Measurements from ENCODE around the gene GLO1.
"Not testable (repeated sequence)": the region's sequence is repeated elsewhere in the genome, so short reads cannot be mapped to it uniquely, and the experiment has no call there.

- not testable (repeated sequence) for TF ChIP-seq CTCF (conservative IDR thresholded peaks at IDR 0.05; ENCODE audit: low read depth in 2 of 2); EZH2 (IDR thresholded peaks at IDR 0.05; ENCODE audit: low read depth, unreplicated experiment); EZH2phosphoT487 (IDR thresholded peaks at IDR 0.05; ENCODE audit: unreplicated experiment)
These were observed 3.2 kb downstream of the GLO1 start for GRCh38 chr6:38699702-38700101.

Data from GM23338 (cell line).